ENCODE results near the gene ESRRG.

The ESRRG gene

DNA sequence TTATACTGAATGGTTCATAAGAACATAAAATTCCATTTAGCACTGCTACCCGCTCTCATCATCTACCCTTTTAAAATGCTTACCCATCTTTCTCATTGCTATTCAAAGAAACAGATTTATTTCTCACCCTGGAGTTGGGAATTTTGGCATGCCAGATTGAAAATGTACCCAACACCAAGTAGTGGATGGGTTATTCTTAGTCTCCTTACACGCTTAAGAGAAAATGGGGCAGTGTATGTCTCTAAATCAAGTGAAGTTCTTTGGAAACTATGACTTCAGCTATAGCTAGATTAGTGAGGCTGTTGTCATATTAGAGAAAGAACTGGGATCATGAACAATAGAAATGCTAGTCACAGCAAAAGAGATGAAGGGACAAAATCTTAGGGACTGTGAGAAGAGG is 27.7 kb upstream of the ESRRG start:
- H3K27ac ChIP-seq (ENCODE audit: low read length), result no peak overlapping the region
- TF ChIP-seq EZH2 (IDR thresholded peaks at IDR 0.05; ENCODE audit: borderline replicate concordance, low read depth, low read length, severe bottlenecking), result no peak
- TF ChIP-seq CTCF (IDR thresholded peaks at IDR 0.05; ENCODE audit: borderline replicate concordance, extremely low read depth, low read length, poor library complexity, severe bottlenecking), result no peak
- no peak for DNase-seq

GRCh38 chr1:216750031-216750627 is 26.9 kb upstream of the ESRRG start:
- Histone ChIP-seq H3K27me3 (ENCODE audit: insufficient read depth, low read length, poor library complexity) (no peaks in the 10 kb centered on the region), H3K9me3 (ENCODE audit: insufficient read depth, low read length, severe bottlenecking) (no peaks in the 10 kb centered on the region), H3K79me2 (ENCODE audit: insufficient read depth, low read length) (no peaks in the 10 kb centered on the region), H3K27ac (ENCODE audit: low read length) (no peak overlapping the region), H4K20me1 (ENCODE audit: insufficient read depth, low read length) (no peaks in the 10 kb centered on the region), H3K4me2 (ENCODE audit: insufficient read depth, low read length) (no peak overlapping the region), H3K9ac (ENCODE audit: low read depth, low read length) (no peak overlapping the region), H3K36me3 (ENCODE audit: insufficient read depth, low read length) (no peaks in the 10 kb centered on the region), H2AFZ (ENCODE audit: low read depth, low read length) (no peak overlapping the region), H3K4me1 (ENCODE audit: insufficient read depth, low read length) (no peaks in the 10 kb centered on the region), H3K4me3 (ENCODE audit: low read depth in 1 of 2, low read length in 2 of 2) (no peak overlapping the region)
- ATAC-seq (ENCODE audit: insufficient read depth, low read depth) (no peak), DNase-seq (no peak)
- TF ChIP-seq EZH2 (IDR thresholded peaks at IDR 0.05; ENCODE audit: borderline replicate concordance, low read depth, low read length, severe bottlenecking) (no peak), CTCF (IDR thresholded peaks at IDR 0.05; ENCODE audit: borderline replicate concordance, extremely low read depth, low read length, poor library complexity, severe bottlenecking) (peak; percentile 50)

More for the DNA sequence above, 27.7 kb upstream of the ESRRG start:
- Histone ChIP-seq H3K27me3 (ENCODE audit: insufficient read depth, low read length, poor library complexity) (no peaks in the 10 kb centered on the region), H3K36me3 (ENCODE audit: insufficient read depth, low read length) (no peaks in the 10 kb centered on the region), H3K9ac (ENCODE audit: low read depth, low read length) (no peak overlapping the region), H4K20me1 (ENCODE audit: insufficient read depth, low read length) (no peaks in the 10 kb centered on the region), H3K4me3 (ENCODE audit: low read depth in 1 of 2, low read length in 2 of 2) (no peak overlapping the region), H3K4me2 (ENCODE audit: insufficient read depth, low read length) (no peak overlapping the region), H3K9me3 (ENCODE audit: insufficient read depth, low read length, severe bottlenecking) (no peaks in the 10 kb centered on the region), H3K4me1 (ENCODE audit: insufficient read depth, low read length) (no peaks in the 10 kb centered on the region), H3K79me2 (ENCODE audit: insufficient read depth, low read length) (no peaks in the 10 kb centered on the region), H2AFZ (ENCODE audit: low read depth, low read length) (no peak overlapping the region)
- no peak for ATAC-seq (ENCODE audit: insufficient read depth, low read depth)

GRCh38 chr1:216749232-216749631 is 26.0 kb upstream of the ESRRG start:
- no peak overlapping the region for H3K4me3 ChIP-seq (ENCODE audit: low read depth in 1 of 2, low read length in 2 of 2)
- DNase-seq, result no peak
- no peak overlapping the region for H3K9ac ChIP-seq (ENCODE audit: low read depth, low read length)
- H3K9me3 ChIP-seq (ENCODE audit: insufficient read depth, low read length, severe bottlenecking), result no peaks in the 10 kb centered on the region
- H4K20me1 ChIP-seq (ENCODE audit: insufficient read depth, low read length), result no peaks in the 10 kb centered on the region
- ATAC-seq (ENCODE audit: insufficient read depth, low read depth), result no peak
- TF ChIP-seq CTCF (IDR thresholded peaks at IDR 0.05; ENCODE audit: borderline replicate concordance, extremely low read depth, low read length, poor library complexity, severe bottlenecking), result no peak
- TF ChIP-seq EZH2 (IDR thresholded peaks at IDR 0.05; ENCODE audit: borderline replicate concordance, low read depth, low read length, severe bottlenecking), result no peak
- no peaks in the 10 kb centered on the region for H3K4me1 ChIP-seq (ENCODE audit: insufficient read depth, low read length)
- H3K27ac ChIP-seq (ENCODE audit: low read length), result no peak overlapping the region
- no peak overlapping the region for H3K4me2 ChIP-seq (ENCODE audit: insufficient read depth, low read length)
- H3K27me3 ChIP-seq (ENCODE audit: insufficient read depth, low read length, poor library complexity), result no peaks in the 10 kb centered on the region
- no peak overlapping the region for H2AFZ ChIP-seq (ENCODE audit: low read depth, low read length)
- no peaks in the 10 kb centered on the region for H3K79me2 ChIP-seq (ENCODE audit: insufficient read depth, low read length)
- no peaks in the 10 kb centered on the region for H3K36me3 ChIP-seq (ENCODE audit: insufficient read depth, low read length)

Measured in DND-41 (cell line).